ENCODE measurements around the gene SPATA13.

SPATA13 gene

DNA sequence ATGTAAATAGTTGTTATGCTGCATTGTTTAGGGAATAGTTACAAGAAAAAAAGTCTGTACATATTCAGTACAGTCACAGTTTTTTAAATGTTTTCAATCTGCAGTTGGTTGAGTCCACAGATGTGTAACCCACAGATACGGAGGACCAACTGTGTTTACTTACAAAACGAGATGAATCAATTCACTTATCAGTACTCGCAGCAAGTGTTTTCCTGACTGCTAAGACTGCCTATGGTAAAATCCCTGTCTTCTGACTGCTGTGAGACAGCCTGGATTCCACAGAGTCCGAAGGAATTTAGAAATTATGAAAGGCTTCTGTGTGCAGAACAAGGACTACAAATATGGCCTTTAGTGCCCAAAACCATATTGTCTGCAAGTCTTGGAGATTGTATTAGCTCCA, 103.1 kb downstream of the SPATA13 start:
- DNase-seq, result no peak

DNA sequence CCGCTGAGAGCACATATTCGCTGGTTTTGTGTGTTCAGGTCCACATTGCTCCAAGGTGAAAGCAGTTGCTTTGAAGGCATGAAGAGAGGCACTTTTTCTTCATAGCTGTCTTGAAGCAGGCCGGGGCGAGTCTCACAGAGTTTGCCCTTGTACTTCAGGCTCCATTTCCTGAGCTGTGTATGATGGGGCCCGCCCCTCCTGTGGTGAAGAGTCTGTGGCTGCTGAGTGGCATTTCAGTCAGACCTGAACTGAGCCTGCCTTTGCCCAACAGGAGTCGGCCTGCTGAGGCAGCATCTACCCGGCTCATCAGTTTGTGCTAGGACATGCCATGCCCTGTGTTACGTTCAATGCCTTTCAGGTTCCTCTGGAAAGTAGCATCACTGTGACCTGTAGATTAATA, 104.5 kb downstream of the SPATA13 start:
- peak; percentile 65 for DNase-seq

DNA sequence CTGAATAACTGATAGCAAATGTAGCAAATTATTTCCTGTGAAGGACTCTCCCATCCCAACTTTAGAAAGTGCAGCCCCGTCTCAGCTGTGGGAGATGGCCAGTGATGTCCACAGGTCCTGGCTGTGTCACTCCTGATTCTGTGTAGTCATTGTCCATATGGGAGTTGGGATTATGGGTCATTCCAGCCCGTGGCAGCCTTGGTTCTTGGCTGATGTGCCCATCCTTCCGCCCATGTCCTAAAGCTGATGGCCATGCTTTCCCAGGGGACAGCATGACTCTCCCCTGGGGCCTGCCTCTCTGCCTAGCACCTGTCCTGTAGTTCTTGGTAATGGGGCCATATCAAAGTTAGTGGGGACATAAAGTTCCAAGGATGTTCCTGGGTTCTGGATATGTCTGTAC, 104.9 kb downstream of the SPATA13 start:
- no peak for DNase-seq

DNA sequence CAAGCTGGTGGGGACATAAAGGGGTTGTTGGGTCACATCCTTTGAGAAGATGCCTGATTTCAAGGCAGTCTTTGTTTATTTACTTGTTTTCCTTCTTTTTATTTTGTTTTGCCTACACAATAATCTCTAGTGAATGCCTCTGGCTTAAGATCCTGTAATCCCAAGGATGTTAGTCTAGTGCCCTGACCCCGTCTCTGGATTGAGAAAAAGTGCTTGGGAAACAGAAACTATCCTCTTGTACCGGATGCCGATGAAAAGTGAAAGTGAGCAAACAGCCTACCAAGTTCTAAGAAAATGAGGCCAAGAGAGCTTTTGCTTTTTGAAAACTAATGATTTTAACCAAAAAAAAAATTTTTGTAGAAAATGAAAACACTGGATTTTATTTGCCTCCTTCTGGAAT, 106.8 kb downstream of the SPATA13 start:
- no peak for DNase-seq

DNA sequence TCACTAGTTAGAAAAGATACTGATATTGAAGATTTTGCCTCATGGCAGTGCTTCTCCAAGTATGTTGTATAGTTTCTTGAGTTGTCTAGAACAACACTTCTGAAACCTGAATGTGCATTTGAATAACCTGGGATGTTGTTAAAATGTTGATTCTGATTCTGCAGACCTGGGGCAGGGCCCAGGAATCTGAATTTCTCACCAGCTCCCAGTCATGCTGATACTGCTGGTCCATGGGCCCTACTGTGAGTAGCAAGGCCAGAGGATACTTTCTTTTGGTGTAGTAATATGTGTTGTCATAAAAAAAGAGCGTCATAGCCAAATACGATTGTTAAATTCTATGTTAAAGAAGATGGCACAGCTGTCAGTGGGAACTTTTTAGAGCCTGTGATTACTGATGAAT, 107.3 kb downstream of the SPATA13 start:
- DNase-seq, result no peak

DNA sequence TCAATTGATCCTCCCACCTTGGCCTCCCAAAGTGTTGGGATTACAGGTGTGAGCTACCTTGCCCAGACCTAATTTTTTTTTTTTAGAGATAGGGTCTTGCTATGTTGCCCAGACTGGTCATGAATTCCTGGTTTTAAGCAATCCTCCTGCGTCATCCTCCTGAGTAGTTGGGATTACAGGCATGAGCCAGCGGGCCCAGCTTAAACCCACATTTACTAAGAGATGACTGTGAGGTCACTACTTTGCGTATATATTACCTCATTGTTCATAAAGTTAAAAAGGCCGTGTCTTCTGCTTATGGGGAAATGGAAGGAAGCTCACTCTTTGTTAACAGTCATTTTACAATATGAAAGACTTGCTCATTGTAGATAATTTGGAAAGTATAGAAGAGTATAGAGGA, 109.3 kb downstream of the SPATA13 start:
- DNase-seq, result no peak

DNA sequence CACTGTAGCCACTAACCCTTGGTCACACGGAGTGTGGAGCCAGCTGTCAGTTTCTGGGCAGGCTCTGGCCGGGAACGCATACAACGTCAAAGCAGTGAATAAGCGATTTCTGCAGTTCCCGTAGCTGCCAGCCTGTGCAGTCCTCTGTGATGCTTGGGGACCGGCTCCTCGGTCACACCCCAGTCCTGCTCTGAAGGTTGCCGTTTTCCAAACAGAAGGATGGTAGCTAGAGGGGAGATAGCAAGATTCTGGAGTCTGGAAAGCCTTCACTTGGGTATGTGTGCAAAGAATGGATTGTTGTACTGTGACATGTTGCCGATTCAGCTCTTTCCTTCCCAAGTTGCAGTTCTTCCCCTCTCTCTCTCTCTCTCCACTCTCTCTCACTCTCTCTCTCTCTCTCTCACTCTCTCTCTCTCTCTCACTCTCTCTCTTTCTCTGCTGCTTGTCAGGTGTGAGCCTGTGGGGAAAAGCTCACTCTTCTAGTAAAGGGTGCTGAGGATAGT, 110.2 kb downstream of the SPATA13 start:
- peak; percentile 64 for DNase-seq

DNA sequence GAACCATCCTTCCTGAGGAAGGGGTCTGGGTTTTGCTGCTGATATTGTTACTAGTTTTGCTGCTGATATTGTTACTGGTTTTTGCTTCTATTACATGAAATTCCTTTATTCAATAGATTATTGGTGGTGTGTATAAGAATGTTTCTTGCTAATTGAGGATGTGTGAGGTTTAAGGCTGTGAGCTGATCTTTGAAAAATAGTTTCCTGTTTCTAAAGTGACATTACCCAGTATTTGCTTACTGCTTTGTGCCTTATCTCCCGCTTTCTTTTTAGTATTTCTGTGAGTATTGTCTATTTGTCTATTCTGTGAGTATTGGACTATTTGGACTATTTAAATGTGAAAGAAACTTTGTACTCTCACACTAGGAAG, 110.7 kb downstream of the SPATA13 start:
- no peak for DNase-seq

DNA sequence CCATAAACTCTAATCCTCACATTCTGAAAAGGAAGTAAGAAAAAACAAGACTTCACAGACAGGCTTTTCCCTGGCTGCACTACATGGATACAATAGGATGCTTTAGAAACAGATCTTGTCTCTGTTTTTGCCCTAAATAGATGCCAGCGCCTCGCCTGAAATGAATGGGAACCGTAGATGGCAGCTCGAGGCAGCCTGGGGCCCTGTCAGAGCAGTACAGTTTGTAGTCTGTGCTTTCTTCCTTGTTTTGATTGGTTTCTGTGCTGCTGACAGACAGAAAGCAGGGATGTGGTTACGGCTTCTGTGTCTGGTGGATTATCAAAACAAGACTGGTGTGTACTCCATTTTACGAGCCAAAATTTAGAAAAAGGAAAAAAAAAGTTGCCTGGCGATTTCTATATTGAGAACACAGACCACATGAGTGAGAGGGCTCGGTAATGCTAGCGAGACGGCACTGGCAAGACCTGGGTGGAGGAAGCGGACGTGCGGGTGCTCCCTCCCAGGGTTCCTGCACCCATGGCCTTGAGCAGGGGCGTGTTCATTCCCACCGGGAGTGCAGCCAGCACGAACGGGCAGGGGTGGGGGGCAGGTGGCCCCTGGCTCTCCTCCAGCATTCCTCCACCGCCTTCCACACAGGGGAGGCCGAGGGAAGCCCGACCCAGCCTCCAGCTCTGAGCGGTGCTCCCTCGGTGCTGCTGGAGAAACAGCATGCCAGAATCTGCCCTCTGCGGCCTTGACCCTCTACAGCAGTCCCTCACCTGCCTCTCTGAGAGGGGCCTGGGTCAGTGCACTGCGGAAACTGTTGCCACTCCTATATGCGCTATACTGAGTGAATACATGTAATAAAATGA, 111.3 kb downstream of the SPATA13 start:
- DNase-seq, result peak; percentile 78

DNA sequence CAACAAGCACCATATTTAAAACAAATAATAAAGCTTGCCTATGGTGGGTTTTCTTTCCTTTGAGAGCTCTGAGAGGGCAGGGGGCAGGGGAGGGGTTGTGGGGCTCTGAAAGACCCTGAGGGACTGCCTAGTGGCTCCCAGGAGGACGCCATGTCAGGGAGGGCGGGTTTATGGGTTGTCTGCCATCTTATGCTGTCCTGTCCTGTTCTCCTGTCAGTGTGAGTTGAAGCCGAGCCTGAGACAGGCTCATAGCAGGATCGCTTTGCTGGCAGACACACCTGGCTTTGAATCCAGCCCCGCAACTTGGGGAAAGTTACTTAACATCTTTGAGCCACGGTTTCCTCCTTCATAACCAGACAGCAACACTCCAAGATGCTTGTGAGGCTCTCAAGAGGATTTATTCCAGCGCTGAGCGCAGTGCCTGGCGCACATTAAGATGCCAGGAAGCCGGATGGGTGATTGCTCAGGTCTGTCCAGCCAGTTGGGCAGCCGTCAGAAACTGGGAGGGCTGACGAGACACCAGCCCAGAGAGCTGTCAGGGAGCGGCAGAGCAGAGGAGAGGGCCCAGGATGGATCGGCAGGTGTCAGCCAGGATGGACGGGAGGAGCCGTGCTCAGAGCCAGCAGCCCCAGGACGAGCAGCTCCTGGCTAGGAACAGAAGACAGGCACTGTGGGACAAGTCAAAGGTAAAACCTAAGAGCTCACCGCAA, 112.1 kb downstream of the SPATA13 start:
- DNase-seq, result no peak

DNA sequence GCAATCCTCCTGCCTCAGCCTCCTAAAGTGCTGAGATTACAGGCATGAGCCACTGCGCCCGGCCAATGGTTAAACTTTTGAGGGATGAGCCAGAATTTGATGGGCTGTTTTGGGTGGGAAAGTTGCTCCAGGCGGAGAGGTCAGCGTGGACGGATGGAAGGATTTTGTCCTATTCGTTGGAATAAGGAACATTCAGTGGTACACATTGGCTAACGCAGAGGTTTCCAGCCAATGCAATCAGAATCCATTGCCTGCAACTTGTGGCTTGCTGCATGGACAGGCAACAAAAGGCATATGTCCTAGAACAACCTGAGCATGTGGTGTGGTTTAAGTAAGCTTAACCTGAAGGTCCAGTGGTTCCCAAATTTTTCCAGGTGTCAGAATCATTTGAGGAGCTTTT, 113.4 kb downstream of the SPATA13 start:
- DNase-seq, result no peak

DNA sequence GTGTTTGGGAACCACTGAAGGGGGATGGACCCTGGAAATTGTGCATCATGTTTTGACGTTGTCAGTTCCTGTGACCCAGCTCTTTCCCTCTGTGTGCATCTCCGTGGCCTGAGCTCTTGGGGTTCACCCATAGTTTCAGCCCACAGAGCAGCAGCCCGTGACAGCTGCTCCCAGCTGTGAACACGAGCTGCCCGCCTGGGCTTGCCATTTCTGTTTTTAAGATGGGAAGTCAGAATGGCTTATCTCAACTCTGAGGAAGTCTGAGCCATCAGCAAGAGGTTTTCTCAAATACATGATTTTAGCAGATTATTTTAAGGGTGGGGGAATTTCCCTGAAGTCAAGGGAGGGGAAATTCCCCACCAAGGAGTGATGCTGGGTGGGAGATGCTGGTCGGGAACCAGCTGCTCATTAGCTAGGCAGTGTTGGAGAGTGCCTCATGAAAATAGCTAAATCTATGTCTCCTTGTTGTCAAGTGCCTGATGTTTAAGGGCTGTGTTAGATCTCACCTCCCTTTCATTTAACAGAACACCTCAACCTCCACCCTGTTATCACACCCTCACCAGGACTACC, 114.0 kb downstream of the SPATA13 start:
- peak; percentile 56 for DNase-seq

DNA sequence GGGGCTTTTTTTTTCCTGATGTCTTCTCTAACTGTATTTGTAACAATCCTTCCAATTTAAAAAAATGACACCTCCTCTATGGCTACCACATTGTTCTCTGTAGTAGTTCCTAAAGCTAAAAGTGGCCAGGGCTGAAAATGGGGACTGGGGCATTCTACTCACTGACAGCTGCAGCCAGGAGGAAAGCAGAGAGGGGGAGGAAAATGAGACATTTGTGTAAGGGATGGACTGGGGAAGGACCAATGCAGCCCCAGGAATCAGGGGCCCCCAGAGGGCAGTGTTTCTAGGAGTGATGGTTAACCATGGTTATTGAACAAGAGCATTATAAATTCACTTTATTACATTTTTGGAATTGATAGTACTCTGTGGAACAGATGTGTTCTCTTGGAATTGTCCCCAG, 114.5 kb downstream of the SPATA13 start:
- DNase-seq, result no peak

DNA sequence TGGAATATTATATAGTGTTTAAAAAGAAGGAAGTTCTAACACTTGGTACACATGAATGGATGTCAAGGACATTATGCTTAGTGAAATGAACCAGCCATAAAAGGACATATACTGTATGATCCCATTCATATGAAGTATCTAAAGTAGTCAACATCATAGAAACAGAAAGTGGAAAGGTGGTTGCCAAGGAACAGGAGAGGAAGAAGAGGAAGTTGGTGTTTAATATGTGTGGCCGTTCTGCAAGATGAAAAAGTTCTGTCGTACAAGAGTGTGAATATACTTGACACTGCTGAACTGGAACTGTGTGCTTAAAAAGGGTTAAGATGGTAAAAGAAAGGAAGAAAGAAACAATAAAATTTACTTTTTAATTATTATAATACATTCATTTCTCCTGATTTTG, 115.8 kb downstream of the SPATA13 start:
- DNase-seq, result peak; percentile 11

DNA sequence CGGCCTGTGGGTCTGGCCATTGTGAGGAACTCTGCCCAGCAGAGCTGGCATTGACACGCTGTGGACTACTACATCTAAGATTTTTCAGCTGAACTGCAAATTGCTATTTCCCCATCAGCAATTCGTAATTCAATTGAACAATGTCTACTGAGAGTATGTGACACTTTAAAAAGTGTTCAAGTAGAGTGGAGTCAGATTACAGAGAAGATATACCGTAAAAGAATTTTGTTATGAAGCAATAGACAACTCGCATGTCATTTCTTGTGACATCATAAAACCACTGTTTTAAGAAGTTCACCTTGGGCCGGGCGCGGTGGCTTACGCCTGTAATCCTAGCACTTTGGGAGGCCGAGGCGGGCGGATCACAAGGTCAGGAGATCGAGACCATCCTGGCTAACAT, 116.3 kb downstream of the SPATA13 start:
- DNase-seq, result no peak

DNA sequence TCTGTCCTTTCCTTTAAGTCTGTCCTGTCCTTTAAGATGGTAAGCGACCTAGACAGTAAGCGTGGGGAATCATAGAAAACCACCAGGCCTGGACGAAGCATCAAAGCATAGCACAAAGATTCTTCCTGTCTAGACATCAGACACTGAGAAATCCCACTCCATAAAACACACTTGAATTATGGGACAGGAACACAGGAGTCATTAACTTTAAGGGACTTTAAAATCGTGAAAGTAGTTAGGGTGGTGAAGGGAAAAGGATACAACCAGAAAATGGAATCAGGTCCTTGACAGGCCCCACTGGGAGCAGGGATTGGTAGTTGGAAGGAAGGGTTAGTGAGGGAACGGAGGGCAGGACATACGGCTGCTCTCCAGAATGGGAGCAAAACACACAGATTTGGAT, 117.2 kb downstream of the SPATA13 start:
- DNase-seq, result no peak

DNA sequence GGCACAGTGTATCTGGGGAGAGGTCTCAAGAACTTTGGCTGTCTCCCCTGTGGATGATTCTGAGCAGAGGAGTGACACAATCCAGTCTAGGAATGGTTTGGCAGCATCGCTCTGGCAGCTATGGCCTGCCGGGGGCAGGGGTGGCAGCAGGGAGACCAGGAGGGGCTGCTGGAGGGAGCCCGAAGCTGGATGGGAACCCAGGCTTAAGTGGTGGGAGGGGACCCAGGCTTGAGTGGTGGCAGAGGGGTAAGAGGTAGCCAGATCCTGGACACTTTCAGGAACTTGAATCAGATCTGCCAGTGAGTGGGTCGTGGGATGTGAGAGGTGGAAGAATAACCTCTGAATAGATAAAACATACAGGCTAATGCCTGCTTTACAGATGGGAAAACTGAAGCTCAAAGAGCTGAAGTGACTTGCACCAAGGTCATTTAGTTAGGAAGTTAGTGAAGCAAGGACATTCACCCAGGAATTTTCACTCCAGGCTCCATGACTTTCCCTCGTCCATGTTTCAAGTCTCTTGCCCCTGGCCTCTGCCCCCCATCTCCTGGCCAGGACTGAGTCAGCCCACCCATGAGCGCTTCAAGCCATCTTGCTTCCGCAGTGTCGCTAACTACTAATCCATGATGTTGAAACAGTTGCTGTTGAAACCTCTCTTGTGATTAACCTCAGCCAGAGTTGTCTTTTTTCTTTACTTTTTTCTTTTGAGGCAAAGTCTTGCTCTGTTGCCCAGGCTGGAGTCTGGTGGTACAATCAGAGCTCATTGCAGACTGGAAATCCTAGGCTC, 119.0 kb downstream of the SPATA13 start:
- no peak for DNase-seq

DNA sequence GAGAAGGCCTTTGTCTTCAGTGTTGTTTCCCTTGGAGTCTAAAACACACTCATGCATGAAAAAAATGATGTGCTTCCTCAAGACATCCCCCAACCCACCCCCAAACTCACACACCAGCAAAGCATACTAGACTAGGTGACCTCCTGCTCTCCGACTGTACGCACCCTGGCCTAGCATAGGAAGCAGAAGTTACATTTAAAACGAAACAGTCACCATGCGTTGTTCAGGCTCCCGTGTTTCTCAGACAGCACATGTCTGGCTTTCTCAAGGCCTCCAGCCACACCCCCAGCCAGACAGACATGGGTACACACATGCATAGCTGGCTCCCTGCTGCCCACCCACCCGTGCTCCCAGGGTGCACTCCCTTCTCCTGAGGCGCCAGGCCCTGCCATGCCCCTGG, 120.2 kb downstream of the SPATA13 start:
- no peak for DNase-seq

DNA sequence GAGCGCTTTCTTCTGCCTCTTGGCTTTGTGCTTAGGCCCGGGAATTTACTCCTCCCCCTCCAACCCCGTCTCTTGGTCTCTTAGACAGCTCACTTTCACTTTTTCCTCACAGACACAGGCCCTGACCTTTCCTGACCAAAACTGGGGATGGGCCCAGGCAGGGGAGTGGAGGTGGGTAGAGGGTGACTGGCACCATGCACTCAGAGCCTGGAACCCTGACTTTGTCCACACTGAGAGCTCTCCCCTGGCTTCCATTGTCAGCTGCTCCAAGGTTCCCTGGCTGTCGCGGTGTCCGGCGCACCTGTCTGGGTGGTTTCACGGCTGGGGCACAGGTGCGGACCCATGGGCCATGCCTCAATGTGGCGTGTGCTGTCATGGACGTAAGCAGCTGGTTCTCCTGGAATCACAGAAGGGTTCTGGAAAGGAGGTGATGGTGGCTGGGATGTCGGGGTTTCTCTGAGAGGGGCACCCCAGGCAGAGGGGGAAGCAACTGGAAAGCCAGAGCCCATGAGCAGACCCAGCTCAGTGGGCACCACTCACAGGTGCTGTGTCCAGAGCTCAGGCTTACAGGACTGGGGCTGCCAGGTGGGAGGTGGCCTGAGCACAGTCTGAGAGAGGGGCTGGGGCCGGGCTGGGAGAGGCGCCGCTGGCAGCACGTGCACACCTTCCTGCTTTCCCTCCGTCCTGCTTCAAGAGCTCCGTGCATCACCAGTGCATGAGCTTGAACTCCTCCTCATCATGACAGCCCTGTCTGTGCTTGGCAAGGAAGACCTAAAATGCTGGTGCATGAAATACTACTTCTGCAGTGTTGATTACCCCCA, 120.9 kb downstream of the SPATA13 start:
- no peak for DNase-seq

DNA sequence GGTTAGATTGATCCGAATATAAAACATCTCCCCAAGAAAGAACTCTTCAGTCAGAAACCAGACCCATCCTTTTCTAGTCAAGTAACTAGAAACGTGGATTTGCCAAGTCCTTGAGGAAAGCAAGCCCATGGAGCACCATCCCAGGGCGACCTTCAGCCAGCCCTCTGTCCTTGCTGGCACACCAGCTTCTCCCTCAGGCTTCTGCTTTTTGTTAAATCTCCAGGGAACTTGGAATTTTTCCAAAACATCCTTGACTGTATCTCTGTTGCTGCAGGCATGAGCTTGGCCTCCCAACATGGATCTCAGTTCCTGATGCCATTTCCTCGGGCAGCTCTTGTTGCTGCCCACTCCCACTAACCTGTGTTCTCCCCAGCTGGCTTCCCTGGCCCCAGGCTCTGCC, 121.7 kb downstream of the SPATA13 start:
- DNase-seq, result no peak

DNA sequence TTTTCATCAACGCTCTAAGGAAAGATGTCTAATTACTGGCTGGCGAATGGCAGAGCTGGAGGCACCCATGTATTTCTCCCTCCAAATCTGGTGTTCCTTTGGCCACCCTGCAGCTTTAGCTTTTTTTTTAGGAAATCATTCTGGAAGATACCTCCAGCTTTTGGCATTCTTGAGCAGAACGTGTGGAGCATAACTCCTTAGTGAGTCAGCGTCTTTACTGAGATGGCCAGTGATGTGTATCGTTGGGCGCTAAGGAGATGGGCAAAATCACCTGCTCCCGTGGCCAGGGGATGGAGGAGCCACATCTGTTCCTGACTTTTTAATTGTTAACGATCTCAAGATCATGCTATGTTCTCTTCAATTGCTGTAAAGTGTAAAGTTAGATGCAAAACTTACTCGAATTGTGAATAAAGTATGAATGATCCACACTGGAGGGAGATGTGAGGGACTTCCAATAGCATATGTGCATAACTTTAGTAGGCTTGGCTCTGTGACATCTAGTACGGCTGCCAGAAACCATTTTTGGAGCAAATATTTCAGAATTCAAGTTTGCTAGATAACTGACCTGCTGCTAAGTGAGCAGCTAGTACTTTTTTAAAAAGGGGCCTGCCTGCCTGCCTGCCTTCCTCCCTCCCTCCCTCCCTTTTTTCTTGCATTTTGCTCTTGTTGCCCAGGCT, 124.5 kb downstream of the SPATA13 start:
- DNase-seq, result no peak

DNA sequence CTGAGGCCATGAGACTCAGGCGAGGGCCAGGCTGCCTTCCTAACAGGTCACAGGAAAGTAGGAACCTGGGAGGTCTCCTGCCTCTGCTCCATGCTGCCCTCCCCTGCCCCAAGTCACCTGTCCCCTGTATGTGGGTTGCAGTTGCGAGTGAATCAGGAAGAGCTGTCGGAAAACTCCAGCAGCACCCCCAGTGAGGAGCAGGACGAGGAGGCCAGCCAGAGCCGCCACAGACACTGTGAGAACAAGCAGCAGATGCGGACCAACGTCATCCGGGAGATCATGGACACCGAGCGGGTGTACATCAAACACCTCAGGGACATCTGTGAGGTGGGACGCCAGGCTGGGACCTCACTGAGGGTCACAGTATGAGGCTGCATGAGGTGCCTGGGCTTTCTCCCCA, 126.1 kb downstream of the SPATA13 start:
- no peak for DNase-seq

Measured in GDM1 (cell line).